GM10266 (cell line): Measurements from ENCODE around the gene WDR7.

Experiments used
- DNase-seq: peaks from one replicate; pipeline ENCODE4 v3.0.0; 2012; ENCODE audit errors: extremely low spot score
- CTCF ChIP-seq: IDR thresholded peaks from 2 replicates; pipeline ENCODE4 v1.5.1; 2012; ENCODE audit warnings: mild to moderate bottlenecking, low read depth; ENCODE audit not compliant: control insufficient read depth, insufficient read depth; ENCODE audit errors: missing control alignments

Gene WDR7

GRCh38 chr18:56823986-56824565 lies 172.9 kb downstream of the WDR7 start:
- no peak for DNase-seq
- TF ChIP-seq CTCF: no peak

GRCh38 chr18:56825321-56825720 lies 174.2 kb downstream of the WDR7 start:
- DNase-seq: no peak
- no peak for TF ChIP-seq CTCF

GRCh38 chr18:56825878-56826277 lies 174.7 kb downstream of the WDR7 start:
- DNase-seq: no peak
- no peak for TF ChIP-seq CTCF

- TF ChIP-seq CTCF: no peak
- no peak for DNase-seq
Measured at GRCh38 chr18:56831988-56832387, 180.8 kb downstream of the WDR7 start.

GRCh38 chr18:56835331-56835730 lies 184.2 kb downstream of the WDR7 start:
- TF ChIP-seq CTCF: no peak
- no peak for DNase-seq

GRCh38 chr18:56836173-56836572 lies 185.0 kb downstream of the WDR7 start:
- no peak for DNase-seq
- no peak for TF ChIP-seq CTCF

- no peak for DNase-seq
- no peak for TF ChIP-seq CTCF
Measured at GRCh38 chr18:56841836-56842235, 190.7 kb downstream of the WDR7 start.
